Neural crest cell (in vitro differentiated cells): Measurements from ENCODE around the gene MTARC2. TPM values are rescaled to one million over a fixed set of nuclear protein-coding genes. Genes with fewer than 3 reads are reported as not detected.

Experiments used
- DNase-seq: peaks from one replicate; pipeline ENCODE4 v3.0.0; 2021; ENCODE audit warnings: low read depth, mixed read lengths, low spot score
- H3K27ac Mint-ChIP-seq: one replicate; pipeline ENCODE4 v1.8.0; 2021; ENCODE audit warnings: mild to moderate bottlenecking, mixed read lengths; ENCODE audit not compliant: unreplicated experiment
- H3K27me3 Mint-ChIP-seq: 2 replicates; pipeline ENCODE4 v1.8.0; 2021; ENCODE audit warnings: low read depth, mild to moderate bottlenecking, mixed read lengths
- H3K36me3 Mint-ChIP-seq: 2 replicates; pipeline ENCODE4 v1.8.0; 2021; ENCODE audit warnings: low read depth, mild to moderate bottlenecking, mixed read lengths
- H3K4me1 Mint-ChIP-seq: 2 replicates; pipeline ENCODE4 v1.8.0; 2021; ENCODE audit warnings: mixed read lengths
- H3K4me3 Mint-ChIP-seq: one replicate; pipeline ENCODE4 v1.8.0; 2021; ENCODE audit warnings: mild to moderate bottlenecking, mixed read lengths
- H3K9me3 Mint-ChIP-seq: 2 replicates; pipeline ENCODE4 v1.8.0; 2021; ENCODE audit warnings: mixed read lengths
- CTCF ChIP-seq: fragments of 200-600 bp; sonication (generic); conservative IDR thresholded peaks from 2 replicates; pipeline ENCODE4 v1.5.0; 2021; ENCODE audit warnings: antibody characterized with exemption, mild to moderate bottlenecking
- total RNA-seq: library from RNA; stranded (reverse); gene quantifications from 2 replicates; pipeline ENCODE4 v1.2.1, GENCODE V29; 2021

Gene MTARC2
- total RNA-seq, 1 donor from 2014 or later = 4.1 TPM

- Mint-ChIP-seq H3K27ac (no peak overlapping the region), H3K4me1 (no peaks in the 10 kb centered on the region), H3K9me3 (peaks cover 3% of the 10 kb centered on the region), H3K27me3 (no peaks in the 10 kb centered on the region), H3K4me3 (no peak overlapping the region), H3K36me3 (peaks cover 9% of the 10 kb centered on the region)
- no peak for TF ChIP-seq CTCF
- no peak for DNase-seq
Observed at GRCh38 chr1:220824031-220824989, 76.2 kb downstream of the MTARC2 start.

DNA sequence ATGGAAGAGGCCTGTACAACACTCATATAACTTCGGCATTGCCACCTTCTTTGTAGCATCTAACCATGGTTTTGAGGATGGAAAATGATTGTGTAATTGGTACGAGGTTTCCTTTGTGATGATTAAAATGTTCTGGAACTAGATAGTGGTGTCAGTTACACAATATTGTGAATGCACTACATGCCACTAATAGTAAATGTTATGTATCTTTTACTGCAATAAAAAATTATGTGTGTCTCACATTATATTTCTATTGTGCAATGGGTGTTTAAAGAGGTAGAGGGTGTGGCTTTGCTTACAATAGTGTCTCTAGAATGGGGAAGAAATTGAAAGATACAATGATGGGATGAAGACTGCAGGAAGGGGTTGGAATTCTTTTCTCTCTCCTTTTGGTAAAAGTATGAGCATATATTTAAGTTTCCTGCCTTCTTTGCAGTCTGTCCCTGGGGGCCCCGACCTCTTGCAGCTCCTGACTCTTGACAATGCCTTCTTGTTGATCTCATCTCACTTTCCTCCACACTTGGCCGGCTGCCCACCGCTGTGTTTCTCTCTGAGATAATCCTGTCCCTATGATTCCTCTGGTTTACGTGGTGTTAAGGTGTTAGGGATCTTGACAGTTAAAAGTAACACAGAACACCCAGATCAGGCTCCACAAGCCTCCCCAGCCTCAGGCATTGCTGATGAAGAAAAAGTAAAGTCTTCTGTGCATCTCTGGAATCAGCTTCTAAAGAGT is 77.9 kb downstream of the MTARC2 start:
- Mint-ChIP-seq H3K36me3 (peaks cover 3% of the 10 kb centered on the region), H3K4me3 (no peak overlapping the region), H3K4me1 (no peaks in the 10 kb centered on the region), H3K27me3 (no peaks in the 10 kb centered on the region), H3K9me3 (peaks cover 2% of the 10 kb centered on the region), H3K27ac (peak overlapping the region; percentile 16)
- no peak for DNase-seq
- TF ChIP-seq CTCF = no peak

DNA sequence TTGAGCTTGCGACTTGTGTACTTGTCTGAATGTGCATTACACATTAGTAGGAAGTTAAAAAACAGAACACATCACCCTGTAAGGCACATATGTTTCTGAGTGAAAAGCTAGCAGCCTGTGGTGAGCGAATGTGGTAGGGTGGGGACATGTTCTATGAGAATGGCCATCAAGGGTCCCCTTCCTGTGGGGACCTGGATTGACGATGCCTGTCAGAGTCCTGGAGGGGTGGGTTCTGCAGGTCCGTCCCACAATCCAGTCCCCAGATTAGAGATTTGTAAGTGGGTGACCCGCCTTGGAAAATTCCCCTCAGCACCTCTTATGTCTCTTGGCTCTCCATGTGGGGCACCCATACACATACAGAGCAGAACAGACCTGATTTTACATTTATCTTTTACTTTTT is 78.6 kb downstream of the MTARC2 start:
- DNase-seq = no peak
- peaks cover 3% of the 10 kb centered on the region for H3K36me3 Mint-ChIP-seq
- H3K4me3 Mint-ChIP-seq = no peak overlapping the region
- no peaks in the 10 kb centered on the region for H3K27me3 Mint-ChIP-seq
- H3K9me3 Mint-ChIP-seq = peaks cover 2% of the 10 kb centered on the region
- H3K4me1 Mint-ChIP-seq = no peaks in the 10 kb centered on the region
- H3K27ac Mint-ChIP-seq = no peak overlapping the region
- TF ChIP-seq CTCF = no peak

DNA sequence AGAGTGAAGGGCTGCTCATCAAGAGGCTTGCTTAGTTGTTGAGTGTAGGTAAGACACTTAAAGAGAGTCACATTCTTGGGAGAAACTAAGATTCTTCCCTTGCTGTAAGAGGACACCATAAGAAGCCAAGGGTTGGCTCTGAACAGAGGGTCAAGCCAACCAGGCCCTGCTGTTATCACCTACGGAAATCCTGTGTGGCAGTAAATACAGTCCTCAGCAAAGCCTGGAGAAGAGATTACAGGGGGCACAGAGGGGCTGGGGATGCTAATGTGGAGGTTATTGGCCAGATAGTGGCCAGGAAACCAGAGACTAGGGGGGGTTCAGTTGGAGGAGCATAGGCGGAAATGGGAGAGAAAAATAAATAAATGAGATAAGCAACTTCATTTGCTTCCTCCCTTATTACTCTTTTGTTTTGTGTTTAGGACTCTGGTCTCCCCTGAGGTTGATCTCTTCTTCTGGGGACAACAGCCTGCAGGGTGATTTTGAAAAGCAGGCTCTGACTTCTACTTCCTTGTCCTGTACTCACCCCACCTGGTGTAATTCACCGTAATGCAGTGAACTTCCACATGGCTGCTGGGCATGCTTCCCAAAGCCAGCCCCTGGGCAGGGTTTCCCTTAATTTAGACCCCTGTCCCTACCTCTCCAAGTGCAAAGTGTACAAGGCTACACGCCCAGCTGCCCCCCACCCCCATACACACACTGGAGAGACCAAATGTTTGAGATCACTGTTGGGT is 79.5 kb downstream of the MTARC2 start:
- no peak for DNase-seq
- Mint-ChIP-seq H3K27me3 (no peaks in the 10 kb centered on the region), H3K36me3 (peaks cover 3% of the 10 kb centered on the region), H3K9me3 (peaks cover 2% of the 10 kb centered on the region), H3K27ac (no peak overlapping the region), H3K4me1 (no peaks in the 10 kb centered on the region), H3K4me3 (no peak overlapping the region)
- TF ChIP-seq CTCF = no peak

DNA sequence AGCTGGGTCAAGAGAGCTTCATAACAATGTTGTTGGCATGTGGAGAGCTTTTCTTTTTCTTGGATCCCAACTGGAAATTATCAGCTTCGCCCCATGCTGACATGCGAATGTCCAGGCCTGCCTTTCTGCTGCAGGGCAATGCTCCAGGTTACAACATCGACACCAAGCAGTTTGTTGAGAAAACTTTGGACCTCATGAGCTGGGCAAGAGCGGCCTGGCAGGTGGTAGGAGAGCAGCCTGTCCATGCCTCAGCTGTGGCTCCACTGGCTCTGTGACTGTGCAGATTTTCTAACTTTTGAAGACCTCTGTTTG is 80.0 kb downstream of the MTARC2 start:
- H3K4me1 Mint-ChIP-seq = no peaks in the 10 kb centered on the region
- no peak overlapping the region for H3K4me3 Mint-ChIP-seq
- no peaks in the 10 kb centered on the region for H3K27me3 Mint-ChIP-seq
- no peak for DNase-seq
- no peak overlapping the region for H3K27ac Mint-ChIP-seq
- peaks cover 2% of the 10 kb centered on the region for H3K9me3 Mint-ChIP-seq
- peaks cover 3% of the 10 kb centered on the region for H3K36me3 Mint-ChIP-seq
- TF ChIP-seq CTCF = no peak
